ENCODE data around the gene ERCC6L2. TPM values are rescaled to one million over a fixed set of nuclear protein-coding genes. Genes with fewer than 3 reads are reported as not detected.

The ERCC6L2 gene
- total RNA-seq, 3 donors from 2014 or later (not counting 1 experiment from before 2014, with no cell fraction given): 37.1 to 45.8 (median 38.6) TPM

GRCh38 chr9:96008502-96009222, 133.2 kb downstream of the ERCC6L2 start:
- intact Hi-C loops (cut with micrococcal nuclease): loop anchor here (1.0 to 5.0 kb wide), 6 partner anchors 14 to 1282 kb away; partner anchors contain the start of gene AOPEP
- H3K4me1 Mint-ChIP-seq: peaks cover 0 to 39% of the 10 kb centered on the region in 2 donors
- WGBS (ENCODE audit: insufficient coverage): 65% methylated on average over 12 of the region's 12 CpGs
- Histone ChIP-seq H3K36me3 (ENCODE audit: control insufficient read depth, insufficient read depth, low read length) (peaks cover 6% of the 10 kb centered on the region), H3K9me3 (ENCODE audit: control insufficient read depth, insufficient read depth, low read length) (no peaks in the 10 kb centered on the region), H3K4me1 (ENCODE audit: control insufficient read depth, insufficient read depth, low read length) (peaks cover 34% of the 10 kb centered on the region), H3K4me3 (ENCODE audit: low read length) (no peak overlapping the region), H3K27ac (ENCODE audit: low read length) (peak overlapping the region; percentile 99), H3K27me3 (ENCODE audit: control insufficient read depth, insufficient read depth, low read length) (no peaks in the 10 kb centered on the region)
- no peaks in the 10 kb centered on the region for H3K9me3 Mint-ChIP-seq
- no peak for TF ChIP-seq CTCF (IDR thresholded peaks at IDR 0.05)
- no peak overlapping the region for H3K27ac Mint-ChIP-seq
- H3K4me3 Mint-ChIP-seq: peak overlapping the region; percentile 79
- peak; percentile 43 to 57 (median 54) for ATAC-seq
- H3K36me3 Mint-ChIP-seq: no peaks in the 10 kb centered on the region
- DNase-seq: peak in 1 of 2 donors; percentile 55
- no peaks in the 10 kb centered on the region for H3K27me3 Mint-ChIP-seq (ENCODE audit: low read depth in 2 of 2)

GRCh38 chr9:96009223-96009602, 133.7 kb downstream of the ERCC6L2 start:
- DNase-seq (no peak), ATAC-seq (peak; percentile 9 to 15 (median 10))
- peak overlapping the region; percentile 79 for H3K4me3 Mint-ChIP-seq
- no peak overlapping the region for H3K4me3 ChIP-seq (ENCODE audit: low read length)
- H3K9me3 ChIP-seq (ENCODE audit: control insufficient read depth, insufficient read depth, low read length): no peaks in the 10 kb centered on the region
- H3K9me3 Mint-ChIP-seq: no peaks in the 10 kb centered on the region
- peaks cover 34% of the 10 kb centered on the region for H3K4me1 ChIP-seq (ENCODE audit: control insufficient read depth, insufficient read depth, low read length)
- peaks cover 6% of the 10 kb centered on the region for H3K36me3 ChIP-seq (ENCODE audit: control insufficient read depth, insufficient read depth, low read length)
- peak overlapping the region; percentile 99 for H3K27ac ChIP-seq (ENCODE audit: low read length)
- WGBS (ENCODE audit: insufficient coverage): 100% methylated on average over 1 of the region's 2 CpGs
- TF ChIP-seq CTCF (IDR thresholded peaks at IDR 0.05): no peak
- no peaks in the 10 kb centered on the region for H3K27me3 ChIP-seq (ENCODE audit: control insufficient read depth, insufficient read depth, low read length)
- peaks cover 4 to 43% of the 10 kb centered on the region in 2 donors for H3K4me1 Mint-ChIP-seq
- H3K36me3 Mint-ChIP-seq: no peaks in the 10 kb centered on the region
- H3K27ac Mint-ChIP-seq: no peak overlapping the region
- intact Hi-C loops (cut with micrococcal nuclease): loop anchor here (1.0 to 5.0 kb wide), 6 partner anchors 13 to 1282 kb away; partner anchors contain the start of gene AOPEP
- no peaks in the 10 kb centered on the region for H3K27me3 Mint-ChIP-seq (ENCODE audit: low read depth in 2 of 2)

GRCh38 chr9:96009690-96010472, 134.4 kb downstream of the ERCC6L2 start:
- H3K27ac Mint-ChIP-seq: no peak overlapping the region
- Histone ChIP-seq H3K9me3 (ENCODE audit: control insufficient read depth, insufficient read depth, low read length) (no peaks in the 10 kb centered on the region), H3K36me3 (ENCODE audit: control insufficient read depth, insufficient read depth, low read length) (peaks cover 6% of the 10 kb centered on the region), H3K4me1 (ENCODE audit: control insufficient read depth, insufficient read depth, low read length) (peaks cover 35% of the 10 kb centered on the region), H3K4me3 (ENCODE audit: low read length) (no peak overlapping the region), H3K27me3 (ENCODE audit: control insufficient read depth, insufficient read depth, low read length) (no peaks in the 10 kb centered on the region), H3K27ac (ENCODE audit: low read length) (peak overlapping the region; percentile 99)
- WGBS (ENCODE audit: insufficient coverage): 35% methylated on average over 3 of the region's 4 CpGs
- ATAC-seq (peak; percentile 72 to 94 (median 92)), DNase-seq (peak; percentile 75 to 78)
- no peaks in the 10 kb centered on the region for H3K9me3 Mint-ChIP-seq
- intact Hi-C loops (cut with micrococcal nuclease): loop anchor here (1.0 to 5.0 kb wide), 6 partner anchors 12 to 1283 kb away; partner anchors contain the start of gene AOPEP
- peaks cover 5 to 46% of the 10 kb centered on the region in 2 donors for H3K4me1 Mint-ChIP-seq
- TF ChIP-seq CTCF (IDR thresholded peaks at IDR 0.05): no peak
- H3K36me3 Mint-ChIP-seq: no peaks in the 10 kb centered on the region
- peak overlapping the region; percentile 79 for H3K4me3 Mint-ChIP-seq
- H3K27me3 Mint-ChIP-seq (ENCODE audit: low read depth in 2 of 2): no peaks in the 10 kb centered on the region
